Stimulated activated naive CD4-positive, alpha-beta T cell (primary cell): ENCODE measurements around the gene FAT1.

Experiments used
- DNase-seq, 6 experiments: peaks; one replicate each; lab custom pipeline; 2025; lab: John Stamatoyannopoulos, UW

The FAT1 gene

DNA sequence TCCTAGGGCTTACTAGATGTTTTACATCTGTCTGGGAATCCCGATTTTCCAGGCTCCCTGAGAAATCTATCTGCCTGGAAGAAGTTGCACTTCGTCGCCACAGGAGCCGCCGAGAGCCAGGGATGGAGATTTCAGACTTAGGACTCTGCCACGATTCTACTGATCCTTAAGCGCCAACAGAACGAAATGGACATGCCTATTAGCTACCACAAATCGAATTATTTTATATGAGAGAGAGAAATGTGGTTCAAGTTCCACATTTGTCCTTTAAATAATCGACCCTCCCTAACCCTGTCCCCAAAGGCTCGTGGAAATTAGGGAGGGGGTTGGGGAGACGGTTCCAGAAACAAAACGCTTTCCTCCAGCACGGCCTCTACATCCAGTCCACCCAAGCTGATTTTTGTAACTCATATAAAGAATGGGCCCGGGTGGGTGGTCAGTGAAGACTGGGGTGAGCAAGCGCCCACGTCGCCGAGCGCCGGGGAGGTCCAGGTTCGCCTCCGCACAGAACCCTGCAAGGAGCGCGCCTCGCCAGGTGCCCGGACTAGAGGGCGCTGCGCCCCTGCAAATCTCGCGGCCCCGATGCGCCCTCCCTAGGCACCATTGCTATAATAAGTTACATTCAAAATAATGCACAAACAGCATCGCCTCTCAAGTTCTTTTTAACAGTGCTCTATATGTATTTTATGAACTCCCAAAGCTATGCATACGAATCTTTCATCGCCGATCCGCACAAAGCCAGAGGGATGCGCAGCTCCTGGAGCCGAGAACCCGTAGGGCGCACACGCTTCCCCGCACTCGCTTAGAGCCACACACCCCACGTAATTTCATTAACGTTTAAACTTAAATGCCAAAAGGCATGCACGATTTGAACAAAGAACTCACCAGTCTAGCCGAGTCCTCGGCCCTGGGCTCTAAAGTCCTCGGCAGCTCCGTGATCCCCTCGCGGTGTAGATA, 2.1 kb upstream of the FAT1 start:
- no peak for DNase-seq

- no peak for DNase-seq
Measured at GRCh38 chr4:186724864-186725468, 1.3 kb upstream of the FAT1 start.

DNA sequence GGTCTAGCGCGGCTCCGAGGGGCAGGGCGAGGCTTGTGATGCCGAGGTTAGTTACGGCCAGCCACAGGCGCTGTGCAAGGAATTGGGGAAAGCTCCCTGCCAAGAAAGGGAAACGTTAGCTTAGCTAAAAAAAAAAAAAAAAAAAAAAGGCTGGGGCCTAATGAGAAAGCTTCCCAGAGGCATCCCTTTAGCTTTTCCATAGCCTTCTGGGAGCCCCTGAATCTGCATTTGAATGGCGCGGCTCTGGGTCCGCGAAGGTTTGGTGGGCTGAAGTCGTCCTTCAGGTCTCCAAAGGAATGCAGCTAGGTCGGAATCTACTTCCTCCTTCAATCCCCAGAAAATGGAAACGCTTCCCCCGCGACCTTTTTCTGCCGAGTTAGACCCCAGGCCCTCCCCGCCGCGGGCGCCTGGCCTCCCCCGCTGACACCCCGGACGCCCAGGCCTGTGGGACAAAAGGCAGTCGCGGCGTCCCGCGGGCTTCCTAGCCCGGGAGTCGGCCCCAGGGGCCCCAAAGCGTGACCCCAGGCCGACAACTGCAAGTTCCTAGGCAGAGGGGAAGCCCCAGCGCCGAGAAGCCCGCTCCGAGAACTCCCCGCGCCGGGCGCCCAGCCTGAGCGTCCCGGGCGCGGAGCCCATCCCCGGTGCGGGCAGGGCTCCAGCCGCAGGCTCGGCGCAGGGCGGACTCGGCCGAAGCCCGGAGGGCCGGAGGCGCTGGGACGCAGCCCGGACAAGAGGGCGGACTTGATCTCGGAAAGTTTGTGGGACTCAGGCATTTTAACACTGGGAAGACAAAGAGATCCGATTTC, 605 bp upstream of the FAT1 start:
- DNase-seq: no peak

GRCh38 chr4:186722796-186723291, 812 bp downstream of the FAT1 start:
- no peak for DNase-seq

DNA sequence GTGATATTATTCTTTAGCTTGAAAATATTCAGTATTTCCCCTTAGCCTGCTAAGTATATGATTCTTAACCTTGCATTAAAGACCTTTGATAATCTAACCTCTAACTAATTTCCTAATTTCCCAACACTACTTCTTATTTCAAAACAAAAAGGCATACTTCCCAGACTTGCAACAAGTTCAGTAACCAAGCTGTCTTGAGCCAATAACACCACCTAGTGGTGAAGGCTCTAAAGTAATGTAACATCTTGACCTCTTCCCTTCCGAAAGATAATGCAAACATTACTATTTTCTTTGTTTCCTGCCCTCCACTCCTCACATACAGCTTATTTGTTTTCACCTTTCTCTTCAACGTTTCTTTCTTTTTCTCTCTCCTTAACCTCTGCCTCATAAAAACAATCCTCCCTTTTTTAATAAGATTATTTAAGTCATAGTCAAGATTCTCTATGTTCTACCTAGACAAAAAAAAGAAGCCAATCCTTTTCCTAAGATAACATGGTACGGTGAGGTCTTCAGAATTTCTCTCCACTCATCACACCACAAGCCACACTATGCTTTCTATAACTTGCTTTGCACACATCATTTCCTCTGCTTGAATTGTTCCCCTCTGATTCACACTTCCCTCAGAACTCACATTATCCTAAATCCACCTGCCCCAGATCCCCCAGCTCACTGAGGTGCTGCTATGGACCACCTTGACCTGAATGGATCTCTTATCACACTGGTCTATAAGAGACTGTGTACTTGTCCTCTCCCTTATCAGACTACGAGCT, 3.5 kb downstream of the FAT1 start:
- DNase-seq: no peak

DNA sequence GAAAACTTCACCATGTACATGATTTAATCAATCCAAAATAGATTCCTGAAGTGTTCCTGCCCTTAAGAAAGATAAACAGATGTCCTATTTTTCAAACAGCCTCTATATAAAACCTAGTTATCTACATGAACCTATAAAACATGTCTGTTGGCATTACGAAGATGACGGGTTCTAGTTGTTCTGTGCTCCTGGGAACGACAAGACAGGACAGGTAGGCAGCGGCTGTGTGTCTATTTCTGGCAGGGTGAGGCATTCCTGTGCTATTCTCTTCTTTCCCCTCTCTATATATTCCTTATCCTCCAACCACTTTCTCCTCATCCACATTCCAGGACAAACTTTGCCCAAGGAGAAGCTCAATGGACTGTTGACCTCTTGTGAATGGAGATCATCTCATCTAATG, 6.1 kb downstream of the FAT1 start:
- no peak for DNase-seq

- DNase-seq: no peak
Measured at GRCh38 chr4:186715077-186715476, 8.6 kb downstream of the FAT1 start.

DNA sequence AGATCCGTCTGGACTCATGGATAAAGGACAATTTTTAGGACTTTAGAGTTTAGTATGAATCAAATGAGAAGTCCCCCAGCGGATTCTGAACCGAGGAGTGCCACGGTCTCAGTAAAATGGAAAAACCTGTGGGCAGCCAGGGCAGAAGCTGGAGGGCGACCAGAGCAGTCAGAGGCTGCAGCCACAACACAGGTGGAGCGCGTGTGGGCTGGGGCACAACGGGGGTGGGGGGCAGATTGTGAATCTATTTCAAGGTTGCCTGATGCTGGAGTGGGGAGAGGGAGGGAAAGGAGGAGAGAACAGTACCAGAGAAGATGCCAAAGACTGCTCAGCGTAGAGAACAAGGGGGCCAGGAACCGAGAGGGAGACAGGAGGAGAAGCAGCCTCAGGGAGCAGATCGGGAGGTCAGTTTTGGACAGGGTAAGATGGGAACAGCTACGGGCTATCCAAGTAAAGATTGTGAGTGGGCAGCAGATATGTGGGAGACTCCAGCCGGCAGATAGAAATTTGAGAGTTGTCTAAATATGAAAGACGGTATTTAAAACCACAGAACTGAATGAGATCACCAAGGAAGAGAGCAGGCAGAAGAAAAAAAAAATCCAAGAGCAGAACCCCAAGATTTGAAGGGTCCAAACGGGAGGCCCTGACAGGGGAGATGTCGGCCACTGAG, 9.5 kb downstream of the FAT1 start:
- DNase-seq: no peak

DNA sequence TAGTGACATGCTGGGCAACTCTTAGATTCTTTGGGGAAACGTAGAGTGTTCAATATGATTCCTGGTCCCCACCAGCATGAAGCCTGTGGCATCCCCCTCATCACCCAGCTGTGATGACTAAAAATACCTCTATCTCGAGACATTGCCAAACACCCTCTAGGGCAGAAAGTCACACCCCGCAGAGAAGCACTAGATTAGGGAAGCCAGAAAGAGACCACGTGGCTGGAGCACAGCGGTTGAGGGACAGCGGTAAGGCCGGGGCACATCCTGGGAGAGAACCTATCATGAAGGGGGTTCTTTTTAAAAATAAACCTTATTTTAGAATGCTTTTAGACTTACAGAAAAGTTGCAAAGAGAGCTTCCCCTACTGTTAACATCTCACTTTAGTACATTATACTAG, 11.0 kb downstream of the FAT1 start:
- no peak for DNase-seq

GRCh38 chr4:186710521-186711119, 13.0 kb downstream of the FAT1 start:
- no peak for DNase-seq

DNA sequence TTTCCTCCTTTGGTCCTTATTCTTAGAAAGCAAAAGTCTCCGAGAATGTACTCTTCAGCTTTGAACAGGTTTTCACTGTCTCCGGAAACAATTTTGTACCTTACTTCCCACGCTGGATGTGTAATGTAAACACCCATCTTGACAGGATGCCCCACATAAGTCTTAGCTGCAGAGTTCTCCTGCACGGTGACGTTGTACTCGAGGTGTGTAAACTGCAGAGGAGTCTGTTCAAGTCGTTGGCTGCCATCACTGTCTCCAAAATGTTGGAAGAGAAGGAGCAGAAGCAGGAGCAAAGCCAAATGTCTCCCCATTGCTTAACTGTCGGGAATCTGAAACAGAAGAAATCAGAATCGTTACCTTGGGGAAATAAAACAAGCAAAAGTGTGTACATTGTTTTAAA, 14.1 kb downstream of the FAT1 start:
- no peak for DNase-seq

DNA sequence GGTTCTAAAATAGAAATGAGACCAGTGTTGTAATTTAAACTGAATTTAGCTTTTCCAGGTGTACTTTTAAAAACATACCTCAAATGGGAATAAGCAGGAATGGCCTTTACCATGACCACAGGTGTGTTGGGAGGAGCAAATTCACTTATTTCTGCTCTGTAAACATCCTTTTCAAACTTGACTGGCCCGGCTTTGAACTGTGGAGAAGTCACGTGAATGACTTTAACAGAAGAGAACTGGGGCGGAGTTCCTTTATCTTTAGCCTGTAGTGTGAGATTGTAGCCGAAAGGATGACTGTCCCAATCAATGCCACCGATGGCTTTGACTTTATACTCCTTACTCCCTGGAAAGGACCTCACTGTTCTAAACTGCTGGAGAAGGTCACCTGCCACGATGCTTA, 15.1 kb downstream of the FAT1 start:
- DNase-seq: no peak

DNA sequence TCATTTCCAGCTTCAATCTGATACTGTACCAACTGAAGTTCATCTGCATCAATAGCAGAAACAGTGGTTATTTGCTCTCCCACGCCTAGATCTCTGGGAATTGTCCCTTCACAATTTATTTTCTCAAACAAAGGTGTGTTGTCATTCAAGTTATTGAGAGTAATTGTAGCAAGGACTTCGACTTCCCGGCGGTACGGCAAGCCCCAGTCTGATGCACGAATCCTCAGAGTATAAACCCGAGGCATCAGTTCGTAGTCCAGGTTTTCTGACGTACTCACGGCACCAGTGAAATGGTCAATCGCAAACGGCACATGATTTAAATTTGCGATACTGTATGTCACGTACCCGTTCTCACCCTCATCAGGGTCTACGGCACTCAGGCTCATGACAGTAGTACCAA, 15.7 kb downstream of the FAT1 start:
- DNase-seq: no peak

GRCh38 chr4:186707574-186707973, 16.1 kb downstream of the FAT1 start:
- no peak for DNase-seq

GRCh38 chr4:186704057-186704456, 19.6 kb downstream of the FAT1 start:
- DNase-seq: no peak

DNA sequence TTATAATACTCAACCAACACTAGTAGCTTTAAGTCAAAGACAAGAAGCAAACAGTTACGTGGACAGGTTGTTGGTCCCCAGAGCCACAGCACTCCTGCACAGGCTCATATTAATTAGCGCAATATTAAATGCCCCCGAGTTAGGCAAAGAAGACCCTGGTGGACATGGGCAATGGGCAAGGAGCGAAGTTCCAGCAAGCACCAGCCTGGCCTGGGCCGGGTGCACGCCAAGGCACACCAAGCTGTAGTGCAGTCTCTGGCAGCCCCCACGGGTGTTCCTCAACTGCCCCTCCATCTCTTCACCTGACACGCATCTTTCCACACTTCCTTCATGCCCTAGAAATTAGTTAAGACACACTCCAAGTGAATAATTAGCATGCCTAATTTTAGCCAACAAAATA, 20.1 kb downstream of the FAT1 start:
- no peak for DNase-seq

- no peak for DNase-seq
Measured at GRCh38 chr4:186702940-186703339, 20.7 kb downstream of the FAT1 start.

DNA sequence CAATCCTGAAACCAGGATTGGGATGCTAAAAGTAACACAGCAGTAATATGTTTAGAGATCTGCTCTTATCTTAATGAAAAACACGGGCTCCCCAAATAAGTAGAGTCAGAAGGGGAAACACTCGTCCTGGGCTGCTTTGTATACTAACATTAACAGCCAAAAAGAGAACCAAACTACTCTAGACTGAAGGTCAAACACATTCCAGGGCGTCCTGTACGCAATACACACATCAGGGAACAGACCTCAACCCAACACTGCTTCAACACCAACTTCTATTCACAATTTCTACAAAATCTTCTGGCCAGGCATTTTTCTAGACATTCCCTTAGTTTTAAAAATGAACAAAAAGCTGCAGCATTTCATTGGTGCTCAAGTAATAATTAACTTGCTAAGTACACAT, 21.4 kb downstream of the FAT1 start:
- no peak for DNase-seq

- no peak for DNase-seq
Measured at GRCh38 chr4:186701788-186702187, 21.9 kb downstream of the FAT1 start.

GRCh38 chr4:186701273-186701672, 22.4 kb downstream of the FAT1 start:
- no peak for DNase-seq

DNA sequence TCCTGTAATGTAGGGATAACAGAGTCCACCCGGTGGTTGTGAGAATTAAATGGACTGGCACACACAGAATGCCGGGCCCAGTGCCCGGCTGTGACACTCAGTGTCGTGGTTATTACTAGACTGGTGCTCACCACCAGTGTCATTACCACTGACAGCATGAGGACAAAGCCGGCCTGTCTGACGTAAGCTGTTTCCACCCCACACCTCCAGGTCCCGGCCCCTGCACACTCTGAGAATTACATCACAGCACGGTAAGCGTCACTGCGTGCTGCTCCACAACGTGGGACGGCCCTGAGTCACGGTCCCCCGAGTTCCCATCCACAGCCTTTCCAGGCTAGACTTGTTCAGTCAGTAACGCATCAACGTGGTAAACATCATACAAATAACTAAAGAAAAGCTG, 22.9 kb downstream of the FAT1 start:
- DNase-seq: no peak
